BLaER1 treated with 17β-estradiol and CSF1 and Interleukin-3, amounts not matched to agents 10 nM and 100 nM (cell line): ENCODE measurements around the gene MAP7D2.

Experiments
- H3K27ac ChIP-seq, 11 experiments: shearing (Covaris generic); formaldehyde crosslinking; 2 replicates each; pipeline ENCODE4 v1.8.1; 2022
- H3K27me3 ChIP-seq, 11 experiments: shearing (Covaris generic); formaldehyde crosslinking; 2 replicates each; pipeline ENCODE4 v1.8.1; 2022
- H3K36me3 ChIP-seq, 11 experiments: shearing (Covaris generic); formaldehyde crosslinking; 2 replicates each; pipeline ENCODE4 v1.8.1; 2022
- H3K4me1 ChIP-seq, 10 experiments: shearing (Covaris generic); formaldehyde crosslinking; 2 replicates each; pipeline ENCODE4 v1.8.1; 2022
- H3K4me2 ChIP-seq, 11 experiments: shearing (Covaris generic); formaldehyde crosslinking; 2 replicates each; pipeline ENCODE4 v1.8.1; 2022
- H3K4me3 ChIP-seq, 10 experiments: shearing (Covaris generic); formaldehyde crosslinking; 2 replicates each; pipeline ENCODE4 v1.8.1; 2022
- H3K9ac ChIP-seq, 11 experiments: shearing (Covaris generic); formaldehyde crosslinking; 2 replicates each; pipeline ENCODE4 v1.8.1; 2022
- H3K9me3 ChIP-seq, 11 experiments: shearing (Covaris generic); formaldehyde crosslinking; replicated peaks in 1 of 11; 2 replicates each; pipeline ENCODE4 v1.8.1; 2022
- H4K20me1 ChIP-seq, 11 experiments: shearing (Covaris generic); formaldehyde crosslinking; 2 replicates each; pipeline ENCODE4 v1.8.1; 2022
- Cebpa-rat ChIP-seq, 11 experiments: shearing (Covaris generic); IDR thresholded peaks; 2 replicates each; pipeline ENCODE4 v1.8.1; 2022

Gene MAP7D2

DNA sequence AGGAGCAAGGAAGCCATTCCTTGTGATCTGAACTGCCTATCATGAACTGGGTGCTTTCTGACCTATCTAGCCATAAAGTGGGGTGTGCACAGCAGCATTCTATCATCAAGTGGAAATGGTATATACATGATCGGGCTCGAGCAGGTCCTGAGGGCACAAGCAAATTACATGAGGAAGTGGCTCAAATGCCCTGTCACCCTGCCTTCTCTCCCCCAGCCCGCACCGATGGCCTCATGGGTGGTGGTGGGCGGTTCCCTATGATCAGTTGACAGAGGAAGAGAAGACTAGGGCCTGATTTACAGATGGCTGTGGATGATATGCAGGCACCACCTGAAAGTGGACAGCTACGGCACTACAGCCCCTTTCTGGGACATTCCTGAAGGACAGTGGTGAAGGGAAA is 79.5 kb downstream of the MAP7D2 start:
- H3K9ac ChIP-seq, result no peak overlapping the region

DNA sequence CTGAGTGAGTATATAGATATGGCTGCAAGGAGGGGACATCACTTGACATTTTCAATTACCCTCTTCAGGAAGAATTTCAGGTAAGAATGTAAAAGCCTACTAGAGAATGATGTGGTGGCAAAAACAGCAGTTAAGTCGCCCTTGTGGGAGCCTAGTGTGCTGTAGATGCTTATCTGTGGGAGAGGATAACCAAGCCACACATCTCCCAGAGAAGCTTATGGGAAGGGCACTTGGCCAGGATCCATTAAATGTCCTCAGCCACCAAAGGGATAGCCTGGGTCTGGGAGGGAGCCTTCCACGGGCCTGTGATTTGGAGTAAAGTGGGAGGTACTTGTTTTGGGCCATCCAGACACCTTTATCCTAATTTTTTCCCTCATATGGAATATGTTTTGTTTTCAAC is 84.5 kb downstream of the MAP7D2 start:
- Histone ChIP-seq H3K4me1 (no peaks in the 10 kb centered on the region), H4K20me1 (no peaks in the 10 kb centered on the region), H3K9ac (no peak overlapping the region), H3K4me3 (no peak overlapping the region), H3K9me3 (peaks cover 0 to 9% (median 0%) of the 10 kb centered on the region in 11 experiments; a peak in 4 of 22 replicates), H3K27me3 (no peaks in the 10 kb centered on the region), H3K4me2 (no peak overlapping the region), H3K36me3 (no peaks in the 10 kb centered on the region), H3K27ac (no peak overlapping the region)
- no peak for TF ChIP-seq Cebpa-rat (IDR thresholded peaks at IDR 0.05)

More for the DNA sequence above, 79.5 kb downstream of the MAP7D2 start:
- H3K9me3 ChIP-seq, result no peaks in the 10 kb centered on the region; a peak in 1 of 22 replicates
- no peak overlapping the region for H3K4me2 ChIP-seq
- H3K27me3 ChIP-seq, result no peaks in the 10 kb centered on the region
- H3K36me3 ChIP-seq, result no peaks in the 10 kb centered on the region
- no peak overlapping the region for H3K27ac ChIP-seq
- H4K20me1 ChIP-seq, result no peaks in the 10 kb centered on the region
- no peak overlapping the region for H3K4me3 ChIP-seq
- no peaks in the 10 kb centered on the region for H3K4me1 ChIP-seq
- TF ChIP-seq Cebpa-rat (IDR thresholded peaks at IDR 0.05), result no peak

DNA sequence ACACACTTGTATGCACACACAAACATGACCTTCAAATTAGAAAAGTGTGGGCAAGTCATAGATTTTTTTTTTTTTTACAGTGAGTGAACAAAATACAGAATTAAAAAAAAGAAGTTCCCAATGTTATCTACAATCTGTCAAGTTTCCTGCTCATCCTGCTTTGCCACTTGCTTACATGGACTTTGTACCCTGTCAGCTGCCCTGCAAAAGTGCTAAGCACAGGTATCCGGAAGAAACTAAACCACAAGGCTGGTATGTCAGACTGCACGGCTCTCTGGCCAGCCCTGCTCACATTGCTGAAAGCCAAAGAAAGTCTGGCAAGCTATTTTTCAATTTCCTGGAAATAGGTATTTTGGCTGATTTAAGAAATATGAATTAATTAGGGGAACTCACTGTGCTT is 87.0 kb downstream of the MAP7D2 start:
- Histone ChIP-seq H3K27me3 (no peaks in the 10 kb centered on the region), H3K27ac (no peak overlapping the region), H4K20me1 (no peaks in the 10 kb centered on the region), H3K4me3 (no peak overlapping the region), H3K4me1 (no peaks in the 10 kb centered on the region), H3K9ac (no peak overlapping the region), H3K4me2 (no peak overlapping the region), H3K36me3 (no peaks in the 10 kb centered on the region), H3K9me3 (peaks cover 0 to 9% (median 0%) of the 10 kb centered on the region in 11 experiments; a peak in 3 of 22 replicates)
- no peak for TF ChIP-seq Cebpa-rat (IDR thresholded peaks at IDR 0.05)

DNA sequence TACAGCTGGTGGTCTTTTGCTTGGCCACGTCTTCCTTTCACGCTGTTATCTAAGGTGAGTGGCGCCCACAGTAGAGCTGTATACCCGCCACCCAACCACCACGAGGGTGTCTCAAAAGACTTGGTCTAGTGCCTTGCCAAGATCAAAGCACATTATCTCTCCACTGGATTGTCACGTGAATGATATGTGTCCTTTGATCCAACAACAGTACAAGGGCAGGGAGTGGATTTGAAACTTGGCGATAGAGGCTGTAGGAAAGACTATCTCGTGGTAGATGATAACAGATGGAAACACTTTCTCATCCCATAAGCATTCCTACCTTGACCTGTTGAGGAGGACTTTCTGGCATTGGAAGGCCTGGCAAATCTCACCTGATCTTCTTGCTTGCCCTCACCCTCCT is 88.1 kb downstream of the MAP7D2 start:
- H4K20me1 ChIP-seq, result no peaks in the 10 kb centered on the region
- H3K9me3 ChIP-seq, result peaks cover 0 to 9% (median 0%) of the 10 kb centered on the region in 11 experiments; a peak in 3 of 22 replicates
- no peak for TF ChIP-seq Cebpa-rat (IDR thresholded peaks at IDR 0.05)
- H3K27ac ChIP-seq, result no peak overlapping the region
- no peaks in the 10 kb centered on the region for H3K4me1 ChIP-seq
- H3K27me3 ChIP-seq, result no peaks in the 10 kb centered on the region
- H3K9ac ChIP-seq, result no peak overlapping the region
- no peaks in the 10 kb centered on the region for H3K36me3 ChIP-seq
- no peak overlapping the region for H3K4me2 ChIP-seq
- no peak overlapping the region for H3K4me3 ChIP-seq

DNA sequence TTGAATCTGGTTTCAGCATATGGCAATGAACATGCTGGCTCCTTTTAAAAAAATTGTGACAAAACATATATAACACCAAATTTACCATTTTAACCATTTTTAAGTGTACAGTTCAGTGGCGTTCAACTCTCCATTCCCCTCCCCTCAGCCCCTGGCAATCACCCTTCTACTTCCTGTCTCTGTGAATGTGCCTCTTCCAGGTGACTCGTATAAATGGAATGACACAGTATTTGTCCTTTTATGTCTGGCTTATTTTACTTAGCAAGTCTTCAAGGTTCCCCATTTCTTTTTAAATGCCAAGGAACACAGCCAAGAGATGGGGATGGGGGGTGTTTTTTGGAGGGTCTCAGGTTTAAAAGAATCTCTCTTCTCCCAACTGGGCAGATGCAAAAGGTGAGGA is 90.4 kb downstream of the MAP7D2 start:
- Histone ChIP-seq H3K36me3 (no peaks in the 10 kb centered on the region), H3K4me1 (no peaks in the 10 kb centered on the region)

DNA sequence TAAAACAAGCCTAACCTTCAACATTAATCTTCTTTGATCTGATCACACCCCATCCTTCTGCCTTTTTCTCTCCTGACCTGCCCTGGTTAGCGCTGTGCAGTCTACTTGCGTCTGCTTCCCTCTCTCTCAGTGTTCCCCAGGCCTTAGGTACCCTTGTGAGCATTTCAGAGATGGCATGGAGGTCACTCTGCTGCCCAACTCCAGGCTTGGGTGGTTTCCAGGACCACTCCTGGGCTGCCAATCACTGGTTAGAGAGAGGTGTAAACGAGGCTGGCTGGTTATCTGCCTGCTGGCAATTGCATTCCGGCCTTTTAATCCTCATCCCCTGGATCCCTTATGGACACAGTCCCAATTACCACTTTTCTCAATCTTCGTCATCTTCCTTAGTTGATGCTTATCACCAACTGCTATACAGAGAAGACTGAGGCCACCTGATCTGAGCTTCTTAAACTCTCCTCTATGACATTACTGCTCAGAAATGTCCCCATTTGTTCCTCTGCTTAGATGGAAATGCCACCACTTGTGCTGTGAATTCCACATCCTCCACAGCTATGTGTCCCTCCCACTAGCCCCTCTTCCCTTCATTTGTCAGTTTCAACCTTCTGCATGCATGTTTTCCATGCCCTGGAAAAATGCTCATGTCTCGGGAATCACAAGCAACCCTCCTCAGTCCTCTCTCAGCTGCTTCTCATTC is 96.9 kb downstream of the MAP7D2 start:
- no peak overlapping the region for H3K9ac ChIP-seq
- peaks cover 0 to 10% (median 0%) of the 10 kb centered on the region in 11 experiments; a peak in 3 of 22 replicates for H3K36me3 ChIP-seq
- H3K27ac ChIP-seq, result no peak overlapping the region
- peaks cover 0 to 10% (median 0%) of the 10 kb centered on the region in 10 experiments; a peak in 2 of 20 replicates for H3K4me1 ChIP-seq
- H4K20me1 ChIP-seq, result no peaks in the 10 kb centered on the region
- no peak for TF ChIP-seq Cebpa-rat (IDR thresholded peaks at IDR 0.05)
- H3K9me3 ChIP-seq, result peaks cover 34 to 67% (median 57%) of the 10 kb centered on the region in 11 experiments
- H3K4me3 ChIP-seq, result no peak overlapping the region
- H3K4me2 ChIP-seq, result no peak overlapping the region
- no peaks in the 10 kb centered on the region for H3K27me3 ChIP-seq

More for the DNA sequence above, 90.4 kb downstream of the MAP7D2 start:
- Histone ChIP-seq H3K4me3 (no peak overlapping the region), H3K27me3 (no peaks in the 10 kb centered on the region), H4K20me1 (no peaks in the 10 kb centered on the region), H3K9me3 (peaks cover 0 to 14% (median under 1%) of the 10 kb centered on the region in 11 experiments; a peak in 7 of 22 replicates), H3K4me2 (no peak overlapping the region), H3K27ac (no peak overlapping the region), H3K9ac (no peak overlapping the region)
- TF ChIP-seq Cebpa-rat (IDR thresholded peaks at IDR 0.05), result no peak

DNA sequence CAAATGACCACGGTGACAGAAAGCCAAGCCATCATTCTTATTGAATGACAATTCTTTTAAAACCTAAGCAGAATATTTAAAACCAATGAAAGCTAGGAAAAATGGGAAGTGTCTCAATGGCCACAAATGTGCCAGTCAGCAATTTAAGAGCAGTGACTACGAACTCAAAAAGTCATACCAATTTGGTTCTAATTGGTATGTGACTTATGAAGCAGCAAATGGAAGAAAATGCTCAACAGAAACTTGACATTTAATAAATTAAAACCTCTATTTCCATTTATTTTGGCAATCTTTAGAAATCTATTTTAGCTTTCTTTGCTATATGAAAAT is 100.1 kb downstream of the MAP7D2 start:
- H3K9me3 ChIP-seq, result peaks cover 51 to 89% (median 69%) of the 10 kb centered on the region in 11 experiments
- no peaks in the 10 kb centered on the region for H3K27me3 ChIP-seq
- H3K4me1 ChIP-seq, result peaks cover 0 to 13% (median 5%) of the 10 kb centered on the region in 10 experiments; a peak in 8 of 20 replicates
- H3K36me3 ChIP-seq, result peaks cover 0 to 11% (median 0%) of the 10 kb centered on the region in 11 experiments; a peak in 3 of 22 replicates
- no peak overlapping the region for H3K27ac ChIP-seq
- no peak overlapping the region for H3K4me2 ChIP-seq
- H4K20me1 ChIP-seq, result no peaks in the 10 kb centered on the region
- TF ChIP-seq Cebpa-rat (IDR thresholded peaks at IDR 0.05), result no peak
- no peak overlapping the region; a peak in 1 of 20 replicates for H3K4me3 ChIP-seq
- H3K9ac ChIP-seq, result no peak overlapping the region

DNA sequence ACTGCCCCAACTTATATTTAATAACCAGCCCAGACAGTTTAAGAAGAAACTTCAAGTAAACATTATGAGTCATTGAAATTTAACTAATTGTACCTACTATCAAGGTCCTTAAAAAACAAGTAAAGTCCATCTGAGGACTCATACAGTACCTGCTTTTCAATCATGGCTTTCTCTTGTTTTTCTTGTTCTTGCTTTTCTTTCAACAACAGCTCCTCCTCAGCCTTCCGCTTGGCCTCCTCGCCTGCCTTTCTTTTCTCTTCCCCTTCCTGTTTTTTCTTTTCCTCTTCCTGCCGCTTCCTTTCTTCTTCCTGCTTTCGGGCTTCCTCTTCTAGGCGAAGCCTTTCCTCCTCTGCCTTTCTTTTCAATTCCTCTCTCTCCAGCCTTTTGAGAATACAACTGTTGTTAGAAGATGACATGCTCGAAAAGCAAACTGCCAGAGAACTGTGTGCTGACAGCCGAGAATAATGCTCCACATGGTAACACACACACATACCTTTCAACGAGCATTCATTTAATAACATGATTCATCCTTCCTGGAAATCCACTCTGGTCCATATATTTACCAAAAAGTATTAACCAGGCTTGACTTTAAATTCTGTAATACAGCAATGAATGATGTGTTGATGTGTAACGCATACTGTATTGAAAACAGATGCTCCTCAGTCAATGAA is 100.6 kb downstream of the MAP7D2 start:
- peaks cover 51 to 86% (median 67%) of the 10 kb centered on the region in 11 experiments for H3K9me3 ChIP-seq
- no peak for TF ChIP-seq Cebpa-rat (IDR thresholded peaks at IDR 0.05)
- no peak overlapping the region for H3K9ac ChIP-seq
- peaks cover 0 to 11% (median 0%) of the 10 kb centered on the region in 11 experiments; a peak in 3 of 22 replicates for H3K36me3 ChIP-seq
- H3K4me1 ChIP-seq, result peaks cover 0 to 18% (median 9%) of the 10 kb centered on the region in 10 experiments; a peak in 9 of 20 replicates
- H3K27me3 ChIP-seq, result no peaks in the 10 kb centered on the region
- H3K27ac ChIP-seq, result no peak overlapping the region
- no peaks in the 10 kb centered on the region for H4K20me1 ChIP-seq
- 0 out of 22 replicates have a peak overlapping the region, but pooled peaks of 1 of the 11 experiments have one; percentile 14 for H3K4me2 ChIP-seq
- H3K4me3 ChIP-seq, result peak overlapping the region in 3 of 10 experiments; percentile 4 to 20 (median 18); a peak in 3 of 20 replicates

DNA sequence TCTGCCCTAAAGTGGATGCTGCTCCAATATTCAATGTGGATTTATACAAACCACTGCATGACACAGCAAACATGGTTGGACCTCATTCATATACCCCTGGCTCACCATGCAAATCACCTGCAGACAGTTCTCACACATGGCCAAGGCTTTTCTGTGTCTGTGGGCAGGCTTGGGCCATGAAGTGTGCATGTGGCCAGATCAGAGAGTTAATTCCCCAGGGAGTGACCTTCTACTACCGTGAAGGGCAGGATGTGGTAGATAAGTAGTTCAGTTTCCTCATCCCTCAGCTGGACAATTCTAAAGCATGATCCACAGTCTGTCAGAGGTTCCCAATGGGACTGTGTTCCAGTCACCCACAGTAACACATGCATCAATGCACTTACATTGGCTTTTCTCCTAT is 101.3 kb downstream of the MAP7D2 start:
- Histone ChIP-seq H3K4me3 (peak overlapping the region in 3 of 10 experiments; percentile 4 to 20 (median 18); a peak in 3 of 20 replicates), H3K36me3 (peaks cover 0 to 11% (median 0%) of the 10 kb centered on the region in 11 experiments; a peak in 3 of 22 replicates), H3K27me3 (no peaks in the 10 kb centered on the region), H3K4me1 (peaks cover 0 to 19% (median 9%) of the 10 kb centered on the region in 10 experiments; a peak in 9 of 20 replicates), H3K27ac (no peak overlapping the region), H4K20me1 (no peaks in the 10 kb centered on the region), H3K4me2 (peak overlapping the region in 2 of 11 experiments; percentile 8 to 14; a peak in 2 of 22 replicates), H3K9me3 (peaks cover 50 to 79% (median 62%) of the 10 kb centered on the region in 11 experiments), H3K9ac (no peak overlapping the region)
- no peak for TF ChIP-seq Cebpa-rat (IDR thresholded peaks at IDR 0.05)
